Measurements from ENCODE around the gene DSEL.

Gene DSEL

DNA sequence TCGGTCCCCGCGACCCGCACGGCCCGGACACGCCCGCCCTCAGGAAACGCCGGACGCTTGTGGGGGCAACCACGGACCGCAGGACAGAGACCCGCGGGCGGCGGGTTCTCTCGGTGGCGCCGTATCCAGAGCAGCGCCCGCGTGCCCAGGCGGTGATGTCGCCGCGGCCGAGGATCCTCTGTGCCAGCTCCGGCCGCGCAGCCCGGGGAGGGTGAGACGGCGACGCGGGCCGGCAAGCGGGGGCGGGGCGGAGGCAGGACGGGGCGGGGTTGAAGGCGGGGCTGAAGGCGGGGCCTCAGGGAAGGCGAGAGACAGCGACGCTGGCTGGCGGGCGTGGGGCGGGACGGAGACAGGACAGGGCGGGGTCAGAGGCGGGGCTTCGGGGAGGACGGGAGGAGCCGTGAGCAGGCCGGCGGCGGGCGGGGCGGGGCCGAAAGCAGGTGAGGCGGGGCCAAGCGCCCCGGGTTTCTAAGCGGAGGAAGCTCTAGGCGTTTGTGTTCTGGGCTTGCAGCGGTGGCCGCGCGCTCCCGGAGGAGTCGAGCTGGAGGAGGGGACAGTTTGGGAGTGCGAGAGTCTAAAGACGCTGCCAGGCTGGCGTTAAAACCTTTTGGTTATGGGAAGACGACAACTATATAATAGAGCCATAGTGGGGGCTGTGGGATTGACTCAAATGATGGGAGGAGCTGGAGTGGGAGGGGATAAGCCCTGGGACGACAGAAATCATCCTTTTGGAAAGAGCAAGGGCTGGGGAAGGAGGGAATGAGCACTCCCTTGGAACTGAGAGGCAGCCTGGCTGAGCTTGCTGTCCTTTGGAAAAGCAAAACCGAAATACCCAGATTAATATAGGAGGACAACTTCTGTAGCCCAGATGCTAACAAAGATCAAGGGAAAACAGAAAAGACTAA is at the start of gene DSEL:
Gene DSEL, minus strand, starts transcription at position 182 of the 905 bp plus-strand sequence. CDS start 2,112 bp downstream, outside the sequence.
- H3K27me3 Mint-ChIP-seq (ENCODE audit: low read depth): peaks cover 67% of the 10 kb centered on the region
- no peaks in the 10 kb centered on the region for H3K9me3 Mint-ChIP-seq
- peak within 1 kb of the TSS; percentile 31 for H3K27ac Mint-ChIP-seq
- no peaks in the 10 kb centered on the region for H3K36me3 Mint-ChIP-seq (ENCODE audit: low read depth)
- peak within 1 kb of the TSS; percentile 91 for H3K4me3 Mint-ChIP-seq
- peaks cover 16% of the 10 kb centered on the region for H3K4me1 Mint-ChIP-seq (ENCODE audit: low read depth)

DNA sequence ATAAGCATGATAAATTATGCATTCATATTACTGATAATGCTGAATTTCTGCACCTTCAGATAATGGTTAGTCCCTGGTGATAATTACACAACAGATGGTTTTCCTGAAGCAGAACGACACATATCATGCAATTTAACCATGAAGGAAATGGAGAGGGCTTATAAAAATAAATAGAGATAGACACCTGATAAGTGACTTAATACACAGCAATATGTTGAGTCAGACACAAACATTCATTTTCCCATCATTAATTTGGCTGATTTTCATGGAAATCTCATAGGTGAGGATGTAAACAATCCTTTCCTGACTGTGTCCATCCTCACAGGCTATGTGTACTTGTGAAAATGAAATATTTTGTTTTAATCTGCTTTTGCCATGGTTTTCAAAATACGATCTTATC is 36.9 kb upstream of the DSEL start:
- no peak overlapping the region for H3K4me3 Mint-ChIP-seq
- no peaks in the 10 kb centered on the region for H3K27me3 Mint-ChIP-seq (ENCODE audit: low read depth)
- H3K36me3 Mint-ChIP-seq (ENCODE audit: low read depth): no peaks in the 10 kb centered on the region
- H3K27ac Mint-ChIP-seq: no peak overlapping the region
- H3K4me1 Mint-ChIP-seq (ENCODE audit: low read depth): no peaks in the 10 kb centered on the region
- no peaks in the 10 kb centered on the region for H3K9me3 Mint-ChIP-seq

- H3K4me3 Mint-ChIP-seq: no peak overlapping the region
- H3K27me3 Mint-ChIP-seq (ENCODE audit: low read depth): no peaks in the 10 kb centered on the region
- H3K4me1 Mint-ChIP-seq (ENCODE audit: low read depth): no peaks in the 10 kb centered on the region
- no peaks in the 10 kb centered on the region for H3K36me3 Mint-ChIP-seq (ENCODE audit: low read depth)
- no peak overlapping the region for H3K27ac Mint-ChIP-seq
- no peaks in the 10 kb centered on the region for H3K9me3 Mint-ChIP-seq
Measured at GRCh38 chr18:67550872-67551520, 34.5 kb upstream of the DSEL start.

DNA sequence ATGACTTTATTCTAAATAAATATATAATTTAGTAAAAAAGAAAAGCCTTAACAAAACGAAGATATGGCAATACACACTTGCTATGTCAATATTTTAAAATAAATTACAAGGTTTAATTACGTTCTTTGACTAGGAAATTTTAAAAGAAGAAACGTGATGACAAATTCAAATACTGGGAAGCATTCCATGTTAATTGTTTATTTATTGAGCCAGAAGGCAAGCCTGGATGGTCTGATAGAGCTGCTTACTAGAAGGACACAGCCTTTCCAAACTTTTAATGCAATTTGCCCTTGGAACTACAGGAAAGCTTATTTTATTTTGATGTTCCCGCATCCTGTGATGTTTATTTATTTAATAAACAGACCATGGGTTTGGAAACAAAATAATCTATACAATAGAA is 33.4 kb upstream of the DSEL start:
- H3K36me3 Mint-ChIP-seq (ENCODE audit: low read depth): no peaks in the 10 kb centered on the region
- H3K9me3 Mint-ChIP-seq: no peaks in the 10 kb centered on the region
- H3K4me3 Mint-ChIP-seq: no peak overlapping the region
- no peaks in the 10 kb centered on the region for H3K4me1 Mint-ChIP-seq (ENCODE audit: low read depth)
- H3K27me3 Mint-ChIP-seq (ENCODE audit: low read depth): no peaks in the 10 kb centered on the region
- no peak overlapping the region for H3K27ac Mint-ChIP-seq

DNA sequence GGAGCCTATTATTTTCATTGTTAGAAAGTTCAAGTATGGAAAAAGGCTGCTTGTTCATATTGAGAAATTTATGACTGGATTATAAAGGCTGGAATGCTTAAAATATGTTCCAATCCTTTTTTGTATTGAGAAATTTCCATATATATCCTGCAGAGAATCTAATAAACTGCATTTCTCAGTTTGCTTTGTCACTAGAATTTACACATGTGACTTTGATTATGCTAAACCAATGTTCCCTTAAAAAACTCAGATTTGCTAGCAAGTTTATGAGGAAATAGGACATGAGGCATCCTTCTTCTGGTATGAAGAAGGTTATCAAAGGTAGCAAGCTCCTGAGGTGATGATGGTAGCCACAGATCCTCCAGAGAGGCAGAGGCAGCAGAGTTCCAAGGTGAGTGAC is 29.2 kb upstream of the DSEL start:
- Mint-ChIP-seq H3K27me3 (ENCODE audit: low read depth) (no peaks in the 10 kb centered on the region), H3K36me3 (ENCODE audit: low read depth) (no peaks in the 10 kb centered on the region), H3K4me3 (no peak overlapping the region), H3K4me1 (ENCODE audit: low read depth) (no peaks in the 10 kb centered on the region), H3K9me3 (no peaks in the 10 kb centered on the region), H3K27ac (no peak overlapping the region)

GRCh38 chr18:67540559-67540958 is 24.0 kb upstream of the DSEL start:
- Mint-ChIP-seq H3K9me3 (no peaks in the 10 kb centered on the region), H3K4me1 (ENCODE audit: low read depth) (no peaks in the 10 kb centered on the region), H3K27me3 (ENCODE audit: low read depth) (no peaks in the 10 kb centered on the region), H3K36me3 (ENCODE audit: low read depth) (no peaks in the 10 kb centered on the region), H3K4me3 (no peak overlapping the region), H3K27ac (no peak overlapping the region)

- Mint-ChIP-seq H3K4me3 (no peak overlapping the region), H3K27ac (no peak overlapping the region), H3K9me3 (no peaks in the 10 kb centered on the region), H3K36me3 (ENCODE audit: low read depth) (no peaks in the 10 kb centered on the region), H3K4me1 (ENCODE audit: low read depth) (no peaks in the 10 kb centered on the region), H3K27me3 (ENCODE audit: low read depth) (no peaks in the 10 kb centered on the region)
Measured at GRCh38 chr18:67531929-67532328, 15.4 kb upstream of the DSEL start.

- H3K4me1 Mint-ChIP-seq (ENCODE audit: low read depth): no peaks in the 10 kb centered on the region
- H3K27me3 Mint-ChIP-seq (ENCODE audit: low read depth): peaks cover 14% of the 10 kb centered on the region
- H3K9me3 Mint-ChIP-seq: no peaks in the 10 kb centered on the region
- H3K4me3 Mint-ChIP-seq: no peak overlapping the region
- H3K27ac Mint-ChIP-seq: no peak overlapping the region
- no peaks in the 10 kb centered on the region for H3K36me3 Mint-ChIP-seq (ENCODE audit: low read depth)
Measured at GRCh38 chr18:67525328-67526099, 9.0 kb upstream of the DSEL start.

DNA sequence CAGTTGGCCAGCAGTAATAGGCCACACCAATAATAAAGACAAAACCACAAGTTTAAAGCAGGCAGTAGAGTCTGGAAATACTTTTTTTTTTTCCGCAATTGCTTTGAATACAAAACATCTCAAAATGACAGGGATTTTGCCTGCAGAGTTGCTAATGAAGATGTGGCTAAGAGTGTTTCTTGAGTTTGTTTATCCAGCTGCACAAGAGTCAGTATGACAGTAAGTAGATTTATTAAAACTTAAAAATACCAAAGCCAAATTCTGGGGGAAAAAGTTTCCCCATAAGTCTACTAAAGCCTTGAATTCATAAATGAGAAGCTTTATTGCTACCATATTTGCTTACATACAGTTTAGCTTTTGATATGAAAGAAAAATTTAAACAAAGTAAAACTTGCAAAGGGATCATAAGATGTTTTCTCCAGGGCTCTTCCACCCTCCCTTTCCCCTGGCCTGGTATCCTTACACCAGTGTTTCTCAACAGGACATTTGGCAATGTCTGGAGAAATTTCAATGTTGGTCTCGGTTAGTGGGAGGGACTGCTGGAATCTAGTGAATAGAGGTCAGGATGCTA is 3.9 kb upstream of the DSEL start:
- H3K9me3 Mint-ChIP-seq: no peaks in the 10 kb centered on the region
- peaks cover 52% of the 10 kb centered on the region for H3K27me3 Mint-ChIP-seq (ENCODE audit: low read depth)
- no peak overlapping the region for H3K4me3 Mint-ChIP-seq
- peaks cover 13% of the 10 kb centered on the region for H3K4me1 Mint-ChIP-seq (ENCODE audit: low read depth)
- no peak overlapping the region for H3K27ac Mint-ChIP-seq
- H3K36me3 Mint-ChIP-seq (ENCODE audit: low read depth): no peaks in the 10 kb centered on the region

DNA sequence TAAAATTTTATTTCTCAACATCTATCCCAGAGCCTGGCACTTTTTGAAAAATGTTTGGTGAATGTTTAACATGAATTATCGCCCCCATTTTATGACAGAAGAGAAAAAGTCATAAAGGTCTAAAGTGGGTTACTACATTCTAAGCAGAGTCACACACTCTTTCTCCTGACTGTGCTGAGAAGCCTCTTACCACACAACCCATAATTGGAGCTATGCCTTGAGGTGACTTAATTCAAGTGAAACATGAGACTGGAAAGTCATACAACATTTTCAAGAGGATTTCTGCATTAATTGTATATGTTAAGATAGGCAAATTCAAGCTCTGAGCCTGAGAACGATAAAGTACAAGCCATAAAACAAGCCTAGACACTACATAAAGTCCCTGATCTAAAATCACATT is 3.1 kb upstream of the DSEL start:
- H3K27ac Mint-ChIP-seq: no peak overlapping the region

DNA sequence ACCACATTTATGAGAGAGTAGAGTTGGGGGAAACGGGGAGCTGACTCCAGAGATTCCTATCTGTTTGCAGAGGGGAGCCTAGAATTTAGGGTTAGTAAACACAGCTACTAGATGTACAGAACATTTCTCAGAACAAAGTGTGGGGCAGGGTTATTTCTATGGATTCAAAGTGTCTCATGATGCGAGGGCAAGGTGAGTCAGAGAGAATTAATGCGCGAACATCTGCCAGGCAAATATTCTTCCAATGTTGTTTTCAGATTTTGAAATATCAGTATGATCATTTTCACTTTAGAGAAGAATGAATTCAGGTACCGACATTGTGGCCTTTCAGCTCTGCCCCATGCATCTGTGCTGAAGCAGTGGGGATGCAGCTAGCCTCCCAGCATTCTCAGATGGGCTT is 2.0 kb upstream of the DSEL start:
- H3K4me3 Mint-ChIP-seq: no peak overlapping the region

More for the DNA sequence above, 3.1 kb upstream of the DSEL start:
- Mint-ChIP-seq H3K9me3 (no peaks in the 10 kb centered on the region), H3K4me1 (ENCODE audit: low read depth) (peaks cover 16% of the 10 kb centered on the region), H3K4me3 (no peak overlapping the region), H3K27me3 (ENCODE audit: low read depth) (peaks cover 61% of the 10 kb centered on the region), H3K36me3 (ENCODE audit: low read depth) (no peaks in the 10 kb centered on the region)

GRCh38 chr18:67517444-67517765 is 885 bp upstream of the DSEL start:
- Mint-ChIP-seq H3K9me3 (no peaks in the 10 kb centered on the region), H3K36me3 (ENCODE audit: low read depth) (no peaks in the 10 kb centered on the region), H3K4me1 (ENCODE audit: low read depth) (peaks cover 16% of the 10 kb centered on the region), H3K4me3 (peak overlapping the region; percentile 91), H3K27ac (no peak overlapping the region), H3K27me3 (ENCODE audit: low read depth) (peaks cover 69% of the 10 kb centered on the region)

More for the DNA sequence above, 2.0 kb upstream of the DSEL start:
- no peaks in the 10 kb centered on the region for H3K9me3 Mint-ChIP-seq
- H3K36me3 Mint-ChIP-seq (ENCODE audit: low read depth): no peaks in the 10 kb centered on the region
- no peak overlapping the region for H3K27ac Mint-ChIP-seq
- H3K4me1 Mint-ChIP-seq (ENCODE audit: low read depth): peaks cover 16% of the 10 kb centered on the region
- peaks cover 68% of the 10 kb centered on the region for H3K27me3 Mint-ChIP-seq (ENCODE audit: low read depth)

DNA sequence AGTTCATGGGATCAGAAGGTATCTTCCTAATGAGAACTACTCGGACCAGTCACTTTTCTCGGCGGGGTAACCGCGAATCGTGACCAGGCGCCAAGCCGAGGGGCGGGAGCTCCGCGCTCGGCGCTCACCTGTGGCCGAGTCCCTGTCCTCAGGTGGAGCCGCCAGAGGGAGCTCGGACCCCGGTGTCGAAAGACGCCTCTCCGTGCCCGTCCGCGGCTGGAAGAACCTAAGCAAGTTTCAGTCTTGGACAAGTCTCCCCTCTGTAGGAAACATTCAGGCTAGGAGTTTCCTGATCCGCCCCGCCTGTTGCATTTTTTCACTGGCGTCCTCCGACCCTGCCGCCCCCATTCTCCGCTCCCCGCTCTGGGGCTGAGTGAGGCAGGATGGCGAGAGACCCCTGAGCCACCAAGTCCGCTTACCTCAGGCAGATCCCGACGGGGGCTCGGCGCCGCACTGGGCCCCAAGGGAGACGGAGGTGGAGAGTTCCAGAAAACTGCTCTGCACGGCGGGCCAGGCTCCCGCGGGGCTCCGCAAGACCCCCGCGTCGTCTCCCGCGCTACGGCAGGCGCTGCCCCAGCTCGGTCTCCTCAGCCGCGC is 480 bp downstream of the DSEL start:
- Mint-ChIP-seq H3K27ac (no peak overlapping the region), H3K4me1 (ENCODE audit: low read depth) (peaks cover 16% of the 10 kb centered on the region), H3K36me3 (ENCODE audit: low read depth) (no peaks in the 10 kb centered on the region), H3K9me3 (no peaks in the 10 kb centered on the region), H3K27me3 (ENCODE audit: low read depth) (peaks cover 60% of the 10 kb centered on the region), H3K4me3 (peak overlapping the region; percentile 80)

DNA sequence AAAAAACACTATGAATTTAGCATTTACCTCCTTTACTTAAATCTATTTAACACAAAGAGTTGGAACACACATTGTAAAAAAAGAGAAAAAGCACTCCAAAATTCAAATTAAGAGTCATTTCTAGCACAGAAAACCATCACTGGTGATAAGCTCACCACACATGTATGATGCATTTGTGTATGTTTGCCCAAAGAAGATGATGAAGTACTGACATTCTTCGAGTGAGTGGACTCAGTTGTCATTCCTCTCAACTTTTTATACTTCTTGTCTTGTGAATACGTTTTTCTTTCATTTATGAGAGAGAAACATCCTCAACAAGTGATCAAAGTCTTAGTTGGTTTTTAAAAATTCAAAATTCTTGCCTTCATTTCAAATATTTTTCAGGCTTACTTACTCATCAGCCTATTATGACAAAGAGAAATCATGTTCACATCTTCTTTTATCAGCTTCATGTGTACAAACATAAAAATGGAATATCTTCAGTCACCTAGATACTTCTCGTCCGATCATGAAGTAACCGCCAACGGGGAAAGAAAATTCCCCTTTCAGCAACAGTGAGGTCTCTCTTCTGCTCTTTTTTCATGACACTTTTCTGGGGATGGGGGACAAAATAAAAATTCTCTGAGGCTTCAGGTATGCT is 1.5 kb downstream of the DSEL start:
- Mint-ChIP-seq H3K4me3 (peak overlapping the region; percentile 76), H3K4me1 (ENCODE audit: low read depth) (peaks cover 16% of the 10 kb centered on the region), H3K9me3 (no peaks in the 10 kb centered on the region), H3K36me3 (ENCODE audit: low read depth) (no peaks in the 10 kb centered on the region), H3K27me3 (ENCODE audit: low read depth) (peaks cover 57% of the 10 kb centered on the region), H3K27ac (no peak overlapping the region)

Measured in T-helper 1 cell treated with Interleukin-12 subunit alpha and Interleukin-12 subunit beta and Interleukin-4 antibody, amounts not matched to agents 30 μg/mL and 1 μg/mL, for 36 hours (primary cell).